NOMO-1 (cell line): Measurements from ENCODE around the gene HOXA13.

Experiments
- DNase-seq, 2 experiments: peaks; one replicate each; lab custom pipeline; 2025; ENCODE audit not compliant: unreplicated experiment in 2 of 2; lab: John Stamatoyannopoulos, UW

The HOXA13 gene

GRCh38 chr7:27150568-27151340 is 49.1 kb downstream of the HOXA13 start:
- DNase-seq = peak; percentile 70 to 77

- DNase-seq = no peak
Measured at GRCh38 chr7:27149842-27150567, 49.9 kb downstream of the HOXA13 start.

GRCh38 chr7:27148756-27149641 is 50.9 kb downstream of the HOXA13 start:
- DNase-seq = no peak

- no peak for DNase-seq
Measured at GRCh38 chr7:27148031-27148755, 51.7 kb downstream of the HOXA13 start.

GRCh38 chr7:27147199-27148030 is 52.5 kb downstream of the HOXA13 start, which contains the start of gene HOXA6:
TSS of gene HOXA6 (minus strand) at chr7:27147774. CDS start at chr7:27147749, 25 bp downstream.
- DNase-seq = no peak

GRCh38 chr7:27146491-27147198 is 53.2 kb downstream of the HOXA13 start:
- DNase-seq = no peak

- DNase-seq = no peak
Measured at GRCh38 chr7:27145914-27146412, 53.9 kb downstream of the HOXA13 start.

- no peak for DNase-seq
Measured at GRCh38 chr7:27145165-27145913, 54.6 kb downstream of the HOXA13 start.

GRCh38 chr7:27144781-27145164 is 55.1 kb downstream of the HOXA13 start:
- DNase-seq = no peak
